ENCODE measurements around the gene XG.
"Not testable (repeated sequence)": the region's sequence is repeated elsewhere in the genome, so short reads cannot be mapped to it uniquely, and the experiment has no call there.

The XG gene

GRCh38 chrX:2712428-2712827 is 39.4 kb upstream of the XG start:
- peak overlapping the region; percentile 83 for H3K27ac ChIP-seq
- peak overlapping the region; percentile 96 for H3K4me2 ChIP-seq
- H3K27me3 ChIP-seq, result no peaks in the 10 kb centered on the region
- no peak overlapping the region for H3K9ac ChIP-seq
- H3K9me3 ChIP-seq, result no peaks in the 10 kb centered on the region
- 0 out of 2 replicates have a peak overlapping the region, but pooled peaks have one; percentile 54 for H3K4me3 ChIP-seq
- H3K4me1 ChIP-seq, result peaks cover 99% of the 10 kb centered on the region
- H4K20me1 ChIP-seq, result 0 out of 2 replicates have a peak, but pooled peaks cover 11% of the 10 kb centered on the region
- TF ChIP-seq Cebpa-rat (IDR thresholded peaks at IDR 0.05), result no peak
- H3K36me3 ChIP-seq, result peaks cover 44% of the 10 kb centered on the region

DNA sequence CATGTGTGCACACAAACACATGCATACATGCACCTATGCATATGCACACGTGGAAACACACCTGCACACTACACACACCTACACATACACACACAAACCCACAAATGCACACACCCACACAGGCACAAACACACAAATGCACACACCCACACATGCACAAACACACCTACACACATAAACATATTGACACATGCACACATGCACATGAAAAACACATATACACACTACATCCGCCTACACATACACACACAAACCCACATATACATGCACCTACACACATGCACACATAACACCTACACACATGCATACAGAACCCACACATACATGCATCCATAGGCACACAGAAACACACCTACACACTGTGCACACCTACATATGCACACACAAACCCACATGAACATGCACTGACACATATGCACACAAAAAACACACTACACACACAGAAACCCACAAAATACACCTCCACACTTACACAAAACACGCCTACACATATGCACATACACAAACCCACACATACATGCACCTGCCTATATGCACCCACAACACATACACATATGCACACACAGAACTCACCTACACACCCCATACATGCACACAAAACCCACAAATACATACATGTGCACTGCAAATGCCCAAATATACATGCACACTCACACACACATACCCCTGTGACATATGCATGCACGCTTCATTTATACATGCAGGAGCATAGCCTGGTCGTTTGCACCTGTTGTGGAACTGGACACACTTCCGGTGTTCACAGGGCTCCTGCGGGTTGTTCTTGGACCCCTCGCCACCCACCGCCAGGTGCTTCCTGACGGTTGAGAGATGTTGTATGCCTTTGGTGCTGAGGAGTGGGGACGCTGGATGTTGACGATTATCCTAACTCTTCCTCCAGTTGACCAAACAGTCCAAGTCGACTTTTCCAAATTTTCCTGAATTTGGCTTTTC is 38.7 kb upstream of the XG start:
- Histone ChIP-seq H3K4me3 (peak overlapping the region; percentile 54), H3K4me2 (peak overlapping the region; percentile 96), H3K36me3 (peaks cover 52% of the 10 kb centered on the region), H3K9me3 (no peaks in the 10 kb centered on the region), H4K20me1 (0 out of 2 replicates have a peak, but pooled peaks cover 11% of the 10 kb centered on the region), H3K4me1 (peaks cover 100% of the 10 kb centered on the region), H3K9ac (0 out of 2 replicates have a peak overlapping the region, but pooled peaks have one; percentile 42), H3K27me3 (no peaks in the 10 kb centered on the region), H3K27ac (peak overlapping the region; percentile 83)
- TF ChIP-seq Cebpa-rat (IDR thresholded peaks at IDR 0.05), result no peak

GRCh38 chrX:2714551-2714950 is 37.3 kb upstream of the XG start:
- peaks cover 58% of the 10 kb centered on the region for H3K36me3 ChIP-seq
- peaks cover 100% of the 10 kb centered on the region for H3K4me1 ChIP-seq
- no peak for TF ChIP-seq Cebpa-rat (IDR thresholded peaks at IDR 0.05)
- 0 out of 2 replicates have a peak, but pooled peaks cover 4% of the 10 kb centered on the region for H4K20me1 ChIP-seq
- peak overlapping the region; percentile 83 for H3K27ac ChIP-seq
- H3K4me2 ChIP-seq, result peak overlapping the region; percentile 96
- H3K27me3 ChIP-seq, result no peaks in the 10 kb centered on the region
- H3K4me3 ChIP-seq, result peak overlapping the region; percentile 42
- H3K9me3 ChIP-seq, result 0 out of 2 replicates have a peak, but pooled peaks cover 6% of the 10 kb centered on the region
- H3K9ac ChIP-seq, result peak overlapping the region; percentile 57

DNA sequence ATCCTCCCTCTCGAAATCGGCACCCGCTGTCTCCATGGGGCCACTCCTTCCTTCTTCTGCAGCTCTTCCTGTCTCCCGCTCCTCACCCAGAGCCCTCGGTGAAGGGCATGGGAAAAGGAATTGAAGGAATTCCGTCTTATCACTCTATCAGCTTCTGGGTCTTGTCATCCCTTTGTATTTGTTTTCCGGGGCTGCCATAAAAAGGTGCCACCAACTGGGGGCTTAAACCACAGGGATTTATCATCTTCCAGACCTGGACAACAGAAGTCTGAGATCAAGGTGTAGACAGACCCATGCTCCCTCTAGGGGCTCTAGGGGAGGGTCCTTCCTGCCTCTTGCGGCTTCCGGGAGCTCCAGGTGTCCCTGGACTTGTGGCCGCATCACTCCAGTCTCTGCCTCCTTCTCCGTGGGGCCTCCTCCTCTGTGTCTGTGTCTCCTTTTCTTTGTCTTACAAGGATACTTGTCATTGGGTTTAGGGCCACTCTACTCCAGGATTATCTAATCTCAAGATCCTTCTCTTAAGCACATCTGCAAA is 36.7 kb upstream of the XG start:
- Histone ChIP-seq H4K20me1 (no peaks in the 10 kb centered on the region), H3K4me2 (peak overlapping the region; percentile 96), H3K36me3 (peaks cover 63% of the 10 kb centered on the region), H3K27me3 (no peaks in the 10 kb centered on the region), H3K27ac (peak overlapping the region; percentile 83), H3K4me1 (peaks cover 100% of the 10 kb centered on the region), H3K9me3 (0 out of 2 replicates have a peak, but pooled peaks cover 9% of the 10 kb centered on the region), H3K9ac (peak overlapping the region; percentile 57), H3K4me3 (peak overlapping the region; percentile 42)
- no peak for TF ChIP-seq Cebpa-rat (IDR thresholded peaks at IDR 0.05)

DNA sequence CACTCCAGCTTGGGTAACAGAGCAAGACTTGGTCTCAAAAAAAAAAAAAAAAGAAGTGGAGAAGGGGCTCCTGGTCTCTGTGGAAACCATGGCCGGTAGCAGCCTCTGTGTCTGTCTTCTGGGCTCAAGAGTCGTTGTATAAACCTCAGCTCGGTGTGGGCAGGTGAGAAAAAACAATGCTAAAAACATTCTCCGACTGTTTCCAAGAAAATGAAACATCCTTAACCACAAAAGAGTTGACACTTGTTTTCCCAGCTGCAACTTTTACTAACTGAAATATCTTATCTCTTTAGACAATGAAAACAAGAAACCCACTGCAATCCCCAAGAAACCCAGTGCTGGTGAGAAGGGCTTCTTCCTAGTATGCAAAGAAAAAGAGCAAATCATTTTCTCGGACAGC is 34.5 kb upstream of the XG start:
- Histone ChIP-seq H3K36me3 (peaks cover 76% of the 10 kb centered on the region), H3K9me3 (0 out of 2 replicates have a peak, but pooled peaks cover 9% of the 10 kb centered on the region), H4K20me1 (no peaks in the 10 kb centered on the region), H3K4me1 (peaks cover 86% of the 10 kb centered on the region), H3K27ac (peak overlapping the region; percentile 83), H3K4me2 (peak overlapping the region; percentile 96), H3K27me3 (no peaks in the 10 kb centered on the region), H3K9ac (peak overlapping the region; percentile 42; the same call in 1 of the 2 replicates), H3K4me3 (peak overlapping the region; percentile 45; the same call in 1 of the 2 replicates)
- no peak for TF ChIP-seq Cebpa-rat (IDR thresholded peaks at IDR 0.05)

DNA sequence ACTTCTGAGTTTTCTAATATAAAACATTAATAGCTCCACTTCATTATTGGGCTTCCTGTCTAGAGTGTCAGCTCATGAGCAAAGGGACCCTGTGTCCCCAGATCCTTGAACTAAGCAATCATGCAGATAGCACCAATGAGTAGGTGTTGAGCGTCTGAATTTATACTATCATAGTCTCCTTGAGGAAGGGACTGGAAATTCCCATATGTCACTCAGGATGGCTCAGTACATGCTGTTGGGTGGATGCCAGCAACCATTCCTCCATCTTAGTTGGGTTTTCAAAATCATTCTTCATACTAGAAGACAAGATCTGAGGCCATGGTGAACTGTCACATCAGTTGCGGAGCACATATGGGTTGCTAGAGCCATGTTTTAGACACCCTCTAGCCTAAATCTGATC is 33.0 kb upstream of the XG start:
- peaks cover 86% of the 10 kb centered on the region for H3K4me1 ChIP-seq
- H3K27ac ChIP-seq, result no peak overlapping the region
- peaks cover 76% of the 10 kb centered on the region for H3K36me3 ChIP-seq
- H3K9me3 ChIP-seq, result 0 out of 2 replicates have a peak, but pooled peaks cover 9% of the 10 kb centered on the region
- TF ChIP-seq Cebpa-rat (IDR thresholded peaks at IDR 0.05), result no peak
- peak overlapping the region; percentile 96 for H3K4me2 ChIP-seq
- no peaks in the 10 kb centered on the region for H3K27me3 ChIP-seq
- H3K4me3 ChIP-seq, result no peak overlapping the region
- H4K20me1 ChIP-seq, result no peaks in the 10 kb centered on the region
- H3K9ac ChIP-seq, result no peak overlapping the region

- Histone ChIP-seq H3K9ac (no peak overlapping the region), H3K36me3 (peaks cover 84% of the 10 kb centered on the region), H3K4me3 (no peak overlapping the region), H3K27me3 (no peaks in the 10 kb centered on the region), H3K4me1 (peaks cover 86% of the 10 kb centered on the region), H3K27ac (peak overlapping the region; percentile 37; the same call in 1 of the 2 replicates), H3K4me2 (peak overlapping the region; percentile 27; the same call in 1 of the 2 replicates), H3K9me3 (0 out of 2 replicates have a peak, but pooled peaks cover 9% of the 10 kb centered on the region), H4K20me1 (no peaks in the 10 kb centered on the region)
- TF ChIP-seq Cebpa-rat (IDR thresholded peaks at IDR 0.05), result no peak
These were observed 31.9 kb upstream of the XG start for GRCh38 chrX:2719774-2720447.

GRCh38 chrX:2723286-2723879 is 28.5 kb upstream of the XG start:
- H3K27ac ChIP-seq, result 0 out of 2 replicates have a peak overlapping the region, but pooled peaks have one; percentile 5
- H3K9me3 ChIP-seq, result 0 out of 2 replicates have a peak, but pooled peaks cover 9% of the 10 kb centered on the region
- peaks cover 14% of the 10 kb centered on the region for H4K20me1 ChIP-seq
- no peak overlapping the region for H3K4me3 ChIP-seq
- peaks cover 88% of the 10 kb centered on the region for H3K36me3 ChIP-seq
- TF ChIP-seq Cebpa-rat (IDR thresholded peaks at IDR 0.05), result no peak
- no peak overlapping the region for H3K9ac ChIP-seq
- H3K27me3 ChIP-seq, result no peaks in the 10 kb centered on the region
- H3K4me2 ChIP-seq, result peak overlapping the region; percentile 0; the same call in 1 of the 2 replicates
- peaks cover 86% of the 10 kb centered on the region for H3K4me1 ChIP-seq

DNA sequence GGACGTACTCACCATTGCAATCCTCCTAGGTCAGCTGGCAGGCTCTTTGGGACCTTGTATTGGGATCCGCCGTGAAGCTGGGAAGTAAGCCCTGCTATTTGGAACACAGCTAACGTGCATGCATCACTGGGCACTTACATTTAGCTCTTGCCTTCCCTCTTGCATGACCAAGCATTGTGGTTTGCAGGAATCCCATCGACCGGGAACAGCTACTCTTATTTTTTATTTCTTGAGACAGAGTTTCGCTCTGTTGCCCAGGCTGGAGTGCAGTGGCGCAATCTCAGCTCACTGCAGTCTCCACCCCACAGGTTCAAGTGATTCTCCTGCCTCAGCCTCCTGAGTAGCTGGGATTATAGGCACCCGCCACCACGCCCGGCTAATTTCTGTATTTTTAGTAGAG is 24.6 kb upstream of the XG start:
- H3K27ac ChIP-seq, result peak overlapping the region; percentile 75
- not testable (repeated sequence) for H3K9me3 ChIP-seq, H3K27me3 ChIP-seq
- peaks cover 26% of the 10 kb centered on the region for H4K20me1 ChIP-seq
- peak overlapping the region; percentile 60; the same call in 1 of the 2 replicates for H3K9ac ChIP-seq
- peak; percentile 93 for TF ChIP-seq Cebpa-rat (IDR thresholded peaks at IDR 0.05)
- peak overlapping the region; percentile 50 for H3K4me3 ChIP-seq
- H3K4me1 ChIP-seq, result peaks cover 79% of the 10 kb centered on the region
- peak overlapping the region; percentile 87 for H3K4me2 ChIP-seq
- H3K36me3 ChIP-seq, result peaks cover 88% of the 10 kb centered on the region

Measured in BLaER1 (cell line).